Upper lobe of left lung (tissue), 4 donors: Measurements from ENCODE around the gene ABCA6.

Experiments
- CTCF ChIP-seq, 6 experiments: fragments of 450-650 bp in 4 of 6; fragments of 200-600 bp in 2 of 6; sonication (generic) in 2 of 6; IDR thresholded peaks; one replicate each; pipeline ENCODE4 v1.5.1; 2016 to 2019; ENCODE audit warnings: antibody characterized with exemption in 6 of 6
- POLR2AphosphoS5 ChIP-seq, 2 donors: sonication (generic); formaldehyde crosslinking; IDR thresholded peaks; one replicate each; pipeline ENCODE4 v1.5.1; 2017; ENCODE audit warnings: antibody characterized with exemption in 2 of 2

GRCh38 chr17:69064001-69064400 lies 77.7 kb downstream of the ABCA6 start:
- TF ChIP-seq POLR2AphosphoS5 (IDR thresholded peaks at IDR 0.05) (no peak), CTCF (IDR thresholded peaks at IDR 0.05) (no peak)
